ENCODE data around the gene BASP1.

GRCh38 chr5:17325770-17326599 is 108.6 kb downstream of the BASP1 start:
- TF ChIP-seq YY1 (IDR thresholded peaks at IDR 0.05; ENCODE audit: insufficient read depth, insufficient read length), result no peak
- no peak for TF ChIP-seq SUZ12 (IDR thresholded peaks at IDR 0.05; ENCODE audit: extremely low read depth, insufficient read depth, insufficient read length)
